Measurements from ENCODE around the gene CKAP5. TPM values are rescaled to one million over a fixed set of nuclear protein-coding genes. Genes with fewer than 3 reads are reported as not detected.
"Not testable (repeated sequence)": the region's sequence is repeated elsewhere in the genome, so short reads cannot be mapped to it uniquely, and the experiment has no call there.

CKAP5 gene
- total RNA-seq, 1 donor from 2014 or later: 84.2 TPM

- DNase-seq (ENCODE audit: low spot score): no peak
- intact Hi-C loops (cut with DNase I): no loop called here
These were observed 134.8 kb downstream of the CKAP5 start for GRCh38 chr11:46711303-46711702.

GRCh38 chr11:46710821-46711269 lies 135.2 kb downstream of the CKAP5 start:
- peak; percentile 82 for DNase-seq (ENCODE audit: low spot score)
- intact Hi-C loops (cut with DNase I): no loop called here

GRCh38 chr11:46709351-46709750 lies 136.7 kb downstream of the CKAP5 start:
- intact Hi-C loops (cut with DNase I); DNase-seq (ENCODE audit: low spot score): not testable (repeated sequence)

GRCh38 chr11:46706886-46707285 lies 139.2 kb downstream of the CKAP5 start:
- intact Hi-C loops (cut with DNase I): no loop called here
- DNase-seq (ENCODE audit: low spot score): no peak

GRCh38 chr11:46705070-46705688 lies 140.9 kb downstream of the CKAP5 start:
- DNase-seq (ENCODE audit: low spot score): no peak
- intact Hi-C loops (cut with DNase I): no loop called here

GRCh38 chr11:46701078-46701654 lies 144.9 kb downstream of the CKAP5 start:
- no peak for DNase-seq (ENCODE audit: low spot score)

GRCh38 chr11:46700241-46701077 lies 145.6 kb downstream of the CKAP5 start, which contains the start of the genes ARHGAP1 and ZNF408:
Gene ARHGAP1 (minus strand): TSS chr11:46700619. CDS start chr11:46696107, 4,512 bp downstream.
Gene ZNF408 (plus strand): TSS chr11:46701031. CDS start chr11:46701048, 17 bp downstream.
- intact Hi-C loops (cut with DNase I): loop anchor here (2.0 to 5.0 kb wide), 2 partner anchors 53 to 84 kb away; partner anchors contain the start of genes ATG13 and HARBI1
- DNase-seq (ENCODE audit: low spot score): peak; percentile 100

More at GRCh38 chr11:46701078-46701654, 144.9 kb downstream of the CKAP5 start:
- intact Hi-C loops (cut with DNase I): loop anchor here (2.0 to 5.0 kb wide), 2 partner anchors 54 to 84 kb away; partner anchors contain the start of genes ATG13 and HARBI1

- DNase-seq (ENCODE audit: low spot score): no peak
- intact Hi-C loops (cut with DNase I): no loop called here
These were observed 147.5 kb downstream of the CKAP5 start for GRCh38 chr11:46698597-46698996.

GRCh38 chr11:46697723-46698122 lies 148.4 kb downstream of the CKAP5 start:
- intact Hi-C loops (cut with DNase I): no loop called here

GRCh38 chr11:46697303-46697702 lies 148.8 kb downstream of the CKAP5 start:
- intact Hi-C loops (cut with DNase I): no loop called here
- DNase-seq (ENCODE audit: low spot score): no peak

More at GRCh38 chr11:46697723-46698122, 148.4 kb downstream of the CKAP5 start:
- no peak for DNase-seq (ENCODE audit: low spot score)

GRCh38 chr11:46696212-46696558 lies 149.9 kb downstream of the CKAP5 start:
- intact Hi-C loops (cut with DNase I): no loop called here
- DNase-seq (ENCODE audit: low spot score): peak; percentile 83

- intact Hi-C loops (cut with DNase I): no loop called here
- no peak for DNase-seq (ENCODE audit: low spot score)
These were observed 150.5 kb downstream of the CKAP5 start for GRCh38 chr11:46695345-46696211.

- DNase-seq (ENCODE audit: low spot score): no peak
These were observed 151.5 kb downstream of the CKAP5 start for GRCh38 chr11:46694607-46695006.

GRCh38 chr11:46694072-46694471 lies 152.0 kb downstream of the CKAP5 start:
- intact Hi-C loops (cut with DNase I): no loop called here

More at GRCh38 chr11:46694607-46695006, 151.5 kb downstream of the CKAP5 start:
- intact Hi-C loops (cut with DNase I): no loop called here

GRCh38 chr11:46693597-46694012 lies 152.5 kb downstream of the CKAP5 start:
- intact Hi-C loops (cut with DNase I): no loop called here
- DNase-seq (ENCODE audit: low spot score): no peak

More at GRCh38 chr11:46694072-46694471, 152.0 kb downstream of the CKAP5 start:
- no peak for DNase-seq (ENCODE audit: low spot score)
